ENCODE results near the gene MEG3. TPM values are rescaled to one million over a fixed set of nuclear protein-coding genes. Genes with fewer than 3 reads are reported as not detected.

The MEG3 gene
- total RNA-seq, 1 donor from 2014 or later: not detected

GRCh38 chr14:100895411-100895810, 69.5 kb downstream of the MEG3 start:
- no peaks in the 10 kb centered on the region for H3K36me3 Mint-ChIP-seq (ENCODE audit: low read depth)
- no peak for DNase-seq (ENCODE audit: low spot score)
- no peak overlapping the region for H3K27ac Mint-ChIP-seq (ENCODE audit: unreplicated experiment)
- peaks cover 25% of the 10 kb centered on the region for H3K27me3 Mint-ChIP-seq (ENCODE audit: low read depth)
- no peak for TF ChIP-seq CTCF (IDR thresholded peaks at IDR 0.05)
- H3K9me3 Mint-ChIP-seq (ENCODE audit: low read depth): no peaks in the 10 kb centered on the region
- H3K4me3 Mint-ChIP-seq (ENCODE audit: unreplicated experiment): no peak overlapping the region
- peaks cover 14% of the 10 kb centered on the region for H3K4me1 Mint-ChIP-seq (ENCODE audit: low read depth)

GRCh38 chr14:100896369-100897060, 70.6 kb downstream of the MEG3 start:
- Mint-ChIP-seq H3K36me3 (ENCODE audit: low read depth) (no peaks in the 10 kb centered on the region), H3K4me1 (ENCODE audit: low read depth) (peaks cover 18% of the 10 kb centered on the region), H3K9me3 (ENCODE audit: low read depth) (no peaks in the 10 kb centered on the region), H3K27me3 (ENCODE audit: low read depth) (peaks cover 32% of the 10 kb centered on the region), H3K4me3 (ENCODE audit: unreplicated experiment) (no peak overlapping the region), H3K27ac (ENCODE audit: unreplicated experiment) (no peak overlapping the region)
- no peak for TF ChIP-seq CTCF (IDR thresholded peaks at IDR 0.05)
- DNase-seq (ENCODE audit: low spot score): peak; percentile 59

GRCh38 chr14:100898465-100898864, 72.5 kb downstream of the MEG3 start:
- H3K9me3 Mint-ChIP-seq (ENCODE audit: low read depth): no peaks in the 10 kb centered on the region
- H3K27ac Mint-ChIP-seq (ENCODE audit: unreplicated experiment): no peak overlapping the region
- H3K27me3 Mint-ChIP-seq (ENCODE audit: low read depth): peaks cover 47% of the 10 kb centered on the region
- peak; percentile 55 for DNase-seq (ENCODE audit: low spot score)
- H3K4me3 Mint-ChIP-seq (ENCODE audit: unreplicated experiment): no peak overlapping the region
- peaks cover 2% of the 10 kb centered on the region for H3K36me3 Mint-ChIP-seq (ENCODE audit: low read depth)
- TF ChIP-seq CTCF (IDR thresholded peaks at IDR 0.05): no peak
- peaks cover 18% of the 10 kb centered on the region for H3K4me1 Mint-ChIP-seq (ENCODE audit: low read depth)

GRCh38 chr14:100898935-100899883, 73.3 kb downstream of the MEG3 start:
- no peak overlapping the region for H3K27ac Mint-ChIP-seq (ENCODE audit: unreplicated experiment)
- DNase-seq (ENCODE audit: low spot score): peak; percentile 49
- H3K27me3 Mint-ChIP-seq (ENCODE audit: low read depth): peaks cover 51% of the 10 kb centered on the region
- H3K4me3 Mint-ChIP-seq (ENCODE audit: unreplicated experiment): no peak overlapping the region
- H3K9me3 Mint-ChIP-seq (ENCODE audit: low read depth): no peaks in the 10 kb centered on the region
- TF ChIP-seq CTCF (IDR thresholded peaks at IDR 0.05): no peak
- peaks cover 19% of the 10 kb centered on the region for H3K4me1 Mint-ChIP-seq (ENCODE audit: low read depth)
- H3K36me3 Mint-ChIP-seq (ENCODE audit: low read depth): peaks cover 2% of the 10 kb centered on the region

Measured in chondrocyte (in vitro differentiated cells).